Measurements from ENCODE around the gene JADE3. TPM values are rescaled to one million over a fixed set of nuclear protein-coding genes. Genes with fewer than 3 reads are reported as not detected.

The JADE3 gene
- total RNA-seq, 1 donor from 2014 or later, result 10.1 TPM

GRCh38 chrX:46978341-46979291 lies 66.4 kb downstream of the JADE3 start:
- Histone ChIP-seq H3K36me3 (no peaks in the 10 kb centered on the region), H3K27ac (no peak overlapping the region), H3K9me3 (no peaks in the 10 kb centered on the region), H3K27me3 (no peaks in the 10 kb centered on the region), H3K4me1 (no peaks in the 10 kb centered on the region), H3K4me3 (no peak overlapping the region)
- TF ChIP-seq CTCF (IDR thresholded peaks at IDR 0.05), result peak; percentile 62
- DNase-seq, result peak; percentile 79
- intact Hi-C loops (cut with DNase I), result no loop called here
- ATAC-seq, result peak; percentile 89

GRCh38 chrX:46984705-46985104 lies 72.5 kb downstream of the JADE3 start:
- intact Hi-C loops (cut with DNase I), result no loop called here
- Histone ChIP-seq H3K9me3 (no peaks in the 10 kb centered on the region), H3K36me3 (no peaks in the 10 kb centered on the region), H3K27me3 (no peaks in the 10 kb centered on the region), H3K4me1 (no peaks in the 10 kb centered on the region), H3K27ac (no peak overlapping the region), H3K4me3 (no peak overlapping the region)
- ATAC-seq (no peak), DNase-seq (no peak)
- no peak for TF ChIP-seq CTCF (IDR thresholded peaks at IDR 0.05)

DNA sequence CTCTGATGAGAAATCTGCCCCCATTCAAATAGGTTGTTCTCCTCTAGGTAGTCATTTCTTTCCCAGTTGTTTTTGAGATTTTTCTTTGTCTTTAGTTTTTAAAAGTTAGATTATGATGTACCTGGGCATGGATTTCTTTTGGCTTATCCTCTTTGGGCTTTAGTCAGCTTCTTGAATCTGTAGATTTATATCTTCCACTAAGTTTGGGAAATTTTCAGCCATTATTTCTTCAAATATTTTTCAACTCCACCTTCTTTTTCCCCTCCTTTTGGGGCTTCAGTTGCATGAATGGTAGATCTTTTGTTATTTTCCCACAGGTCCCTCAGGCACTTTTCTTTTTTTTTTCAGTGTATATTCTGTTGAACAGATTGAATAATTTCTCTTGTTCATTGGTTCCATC lies 77.3 kb downstream of the JADE3 start:
- no peak overlapping the region for H3K4me3 ChIP-seq
- ATAC-seq (no peak), DNase-seq (no peak)
- H3K27me3 ChIP-seq, result no peaks in the 10 kb centered on the region
- intact Hi-C loops (cut with DNase I), result no loop called here
- no peak for TF ChIP-seq CTCF (IDR thresholded peaks at IDR 0.05)
- H3K9me3 ChIP-seq, result no peaks in the 10 kb centered on the region
- no peaks in the 10 kb centered on the region for H3K4me1 ChIP-seq
- no peaks in the 10 kb centered on the region for H3K36me3 ChIP-seq
- H3K27ac ChIP-seq, result no peak overlapping the region

DNA sequence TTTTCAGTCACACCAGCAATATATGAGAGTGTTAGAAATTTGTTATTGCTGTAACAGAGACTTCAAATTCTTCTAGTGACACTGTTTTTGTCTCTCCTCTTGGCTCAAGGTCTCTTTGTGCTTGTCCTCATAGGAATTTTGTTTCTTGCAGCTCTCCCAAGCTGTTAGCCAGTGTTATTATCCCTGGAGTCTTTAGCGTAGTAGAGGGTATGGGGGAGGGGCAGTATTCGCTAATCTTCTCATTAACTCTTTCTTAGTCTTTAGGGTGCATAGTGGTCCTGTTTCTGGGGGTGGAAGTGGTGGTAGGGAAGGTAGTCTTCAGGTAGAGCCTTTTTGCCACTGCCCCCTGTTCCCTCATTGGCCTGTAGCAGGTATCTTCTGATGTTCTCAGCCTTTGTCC lies 79.4 kb downstream of the JADE3 start:
- H3K27ac ChIP-seq, result no peak overlapping the region
- no peaks in the 10 kb centered on the region for H3K36me3 ChIP-seq
- DNase-seq, result no peak
- no peak for ATAC-seq
- no peak overlapping the region for H3K4me3 ChIP-seq
- TF ChIP-seq CTCF (IDR thresholded peaks at IDR 0.05), result no peak
- H3K4me1 ChIP-seq, result no peaks in the 10 kb centered on the region
- H3K9me3 ChIP-seq, result no peaks in the 10 kb centered on the region
- H3K27me3 ChIP-seq, result no peaks in the 10 kb centered on the region
- intact Hi-C loops (cut with DNase I), result no loop called here

GRCh38 chrX:46992070-46992469 lies 79.8 kb downstream of the JADE3 start:
- DNase-seq (no peak), ATAC-seq (no peak)
- no peak overlapping the region for H3K27ac ChIP-seq
- intact Hi-C loops (cut with DNase I), result no loop called here
- H3K36me3 ChIP-seq, result no peaks in the 10 kb centered on the region
- H3K9me3 ChIP-seq, result no peaks in the 10 kb centered on the region
- H3K4me1 ChIP-seq, result no peaks in the 10 kb centered on the region
- no peaks in the 10 kb centered on the region for H3K27me3 ChIP-seq
- TF ChIP-seq CTCF (IDR thresholded peaks at IDR 0.05), result no peak
- no peak overlapping the region for H3K4me3 ChIP-seq

Measured in upper lobe of right lung (tissue), 1 donor.